Bronchial epithelial cell (primary cell): ENCODE data around the gene TRAPPC4. TPM values are rescaled to one million over a fixed set of nuclear protein-coding genes. Genes with fewer than 3 reads are reported as not detected.
A peak's percentile ranks its signal among the peaks of the same experiment; 100 is the strongest.

ENCODE experiments used
- DNase-seq: peaks from one replicate; pipeline ENCODE4 v3.0.0-alpha.2; 2010; ENCODE audit warnings: low read depth
- FAIRE-seq: peaks from 2 replicates; lab custom pipeline; 2011; peaks lifted over from hg19 to GRCh38; lab: Jason Lieb, UNC
- H3K27me3 ChIP-seq: 2 replicates; pipeline ENCODE4 v1.5.1; 2011; ENCODE audit warnings: low read length; ENCODE audit not compliant: control insufficient read depth, insufficient read depth
- H3K36me3 ChIP-seq: 2 replicates; pipeline ENCODE4 v1.5.1; 2011; ENCODE audit warnings: low read length; ENCODE audit not compliant: control insufficient read depth, insufficient read depth
- H3K4me3 ChIP-seq: 2 replicates; pipeline ENCODE4 v1.5.1; 2011; ENCODE audit warnings: mild to moderate bottlenecking, low read depth, low read length, control low read depth
- total RNA-seq: library from RNA; depleted of rRNA; stranded (reverse); fragments of >200 nt; gene quantifications from 2 replicates; pipeline ENCODE4 v1.2.1, GENCODE V29; 2014
- TF ChIP-seq, protein P1 (sequence below): IDR thresholded peaks from 2 replicates; pipeline ENCODE4 v1.5.1; 2011; ENCODE audit warnings: mild to moderate bottlenecking, moderate library complexity, low read length, control low read depth, inconsistent platforms; ENCODE audit not compliant: insufficient read depth, severe bottlenecking

The TRAPPC4 gene
- total RNA-seq, 1 donor from 2014 or later, result 115 TPM

GRCh38 chr11:119006656-119007055, 11.9 kb upstream of the TRAPPC4 start:
- TF ChIP-seq, protein P1, sequence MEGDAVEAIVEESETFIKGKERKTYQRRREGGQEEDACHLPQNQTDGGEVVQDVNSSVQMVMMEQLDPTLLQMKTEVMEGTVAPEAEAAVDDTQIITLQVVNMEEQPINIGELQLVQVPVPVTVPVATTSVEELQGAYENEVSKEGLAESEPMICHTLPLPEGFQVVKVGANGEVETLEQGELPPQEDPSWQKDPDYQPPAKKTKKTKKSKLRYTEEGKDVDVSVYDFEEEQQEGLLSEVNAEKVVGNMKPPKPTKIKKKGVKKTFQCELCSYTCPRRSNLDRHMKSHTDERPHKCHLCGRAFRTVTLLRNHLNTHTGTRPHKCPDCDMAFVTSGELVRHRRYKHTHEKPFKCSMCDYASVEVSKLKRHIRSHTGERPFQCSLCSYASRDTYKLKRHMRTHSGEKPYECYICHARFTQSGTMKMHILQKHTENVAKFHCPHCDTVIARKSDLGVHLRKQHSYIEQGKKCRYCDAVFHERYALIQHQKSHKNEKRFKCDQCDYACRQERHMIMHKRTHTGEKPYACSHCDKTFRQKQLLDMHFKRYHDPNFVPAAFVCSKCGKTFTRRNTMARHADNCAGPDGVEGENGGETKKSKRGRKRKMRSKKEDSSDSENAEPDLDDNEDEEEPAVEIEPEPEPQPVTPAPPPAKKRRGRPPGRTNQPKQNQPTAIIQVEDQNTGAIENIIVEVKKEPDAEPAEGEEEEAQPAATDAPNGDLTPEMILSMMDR, result no peak
- Histone ChIP-seq H3K36me3 (peaks cover 5% of the 10 kb centered on the region), H3K27me3 (no peaks in the 10 kb centered on the region), H3K4me3 (no peak overlapping the region)
- no peak for DNase-seq
- no peak for FAIRE-seq

- no peak overlapping the region for H3K4me3 ChIP-seq
- H3K27me3 ChIP-seq, result no peaks in the 10 kb centered on the region
- DNase-seq (no peak), FAIRE-seq (no peak)
- TF ChIP-seq, protein P1, result no peak
- peaks cover 9% of the 10 kb centered on the region for H3K36me3 ChIP-seq
Observed at GRCh38 chr11:119011476-119012053, 7.0 kb upstream of the TRAPPC4 start.

DNA sequence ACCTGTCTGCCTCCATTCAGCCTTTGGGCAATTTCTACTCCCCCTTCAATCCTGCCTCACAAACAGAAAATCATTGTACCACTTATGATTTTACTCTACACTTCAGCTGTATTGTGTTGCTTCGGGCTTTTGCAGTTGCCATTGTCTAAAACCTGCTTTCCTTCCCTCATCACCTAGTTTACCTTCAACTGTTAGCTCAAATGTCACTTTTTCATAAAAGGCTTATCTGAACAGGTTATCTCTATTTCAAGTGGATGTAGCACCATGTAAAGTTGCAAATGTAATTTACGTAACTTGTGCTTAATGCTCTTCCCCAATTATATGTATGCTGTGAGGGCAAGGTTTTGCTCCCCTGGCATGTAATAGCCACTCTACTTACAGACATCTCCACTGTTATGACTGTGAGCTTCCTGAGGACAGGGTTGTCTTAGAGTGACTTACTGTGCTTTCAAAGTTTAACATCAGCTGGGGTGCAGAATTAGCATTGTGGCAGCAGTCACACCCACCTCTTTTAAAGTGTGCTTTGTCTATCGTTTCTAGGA, 5.9 kb upstream of the TRAPPC4 start:
- H3K27me3 ChIP-seq, result no peaks in the 10 kb centered on the region
- no peak for FAIRE-seq
- H3K36me3 ChIP-seq, result peaks cover 10% of the 10 kb centered on the region
- DNase-seq, result no peak
- no peak overlapping the region for H3K4me3 ChIP-seq
- TF ChIP-seq, protein P1, result no peak

DNA sequence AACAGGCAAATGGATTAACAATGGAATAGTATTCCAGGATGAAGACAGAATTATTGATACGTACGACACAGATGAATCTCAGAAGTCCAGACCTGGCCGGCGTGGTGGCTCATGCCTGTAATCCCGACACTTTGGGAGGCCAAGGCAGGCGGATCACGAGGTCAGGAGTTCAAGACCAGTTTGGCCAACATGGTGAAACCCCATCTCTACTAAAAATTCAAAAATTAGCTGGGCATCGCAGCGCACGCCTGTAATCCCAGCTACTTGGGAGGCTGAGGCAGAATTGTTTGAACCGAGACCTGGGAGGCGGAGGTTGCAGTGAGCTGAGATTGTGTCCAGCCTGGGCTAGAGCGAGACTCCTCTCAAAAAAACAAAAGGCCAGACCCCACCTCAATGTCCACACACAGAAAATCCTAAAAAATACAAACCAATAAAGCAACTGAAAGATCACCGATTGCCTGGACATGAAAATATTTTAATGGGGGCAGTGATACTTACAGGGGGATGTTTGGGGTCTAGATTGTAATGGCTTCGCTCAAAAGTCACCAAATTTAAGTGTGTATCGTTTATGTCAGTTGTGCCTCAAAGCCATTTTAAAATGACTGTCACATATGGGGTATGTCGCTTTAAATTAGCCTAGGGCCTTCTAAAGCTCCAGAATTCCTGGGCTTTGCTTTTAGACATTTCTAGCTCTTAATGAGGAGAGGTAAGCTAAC, 4.2 kb upstream of the TRAPPC4 start:
- Histone ChIP-seq H3K4me3 (no peak overlapping the region), H3K36me3 (peaks cover 10% of the 10 kb centered on the region), H3K27me3 (no peaks in the 10 kb centered on the region)
- no peak for FAIRE-seq
- DNase-seq, result no peak
- TF ChIP-seq, protein P1, result no peak

DNA sequence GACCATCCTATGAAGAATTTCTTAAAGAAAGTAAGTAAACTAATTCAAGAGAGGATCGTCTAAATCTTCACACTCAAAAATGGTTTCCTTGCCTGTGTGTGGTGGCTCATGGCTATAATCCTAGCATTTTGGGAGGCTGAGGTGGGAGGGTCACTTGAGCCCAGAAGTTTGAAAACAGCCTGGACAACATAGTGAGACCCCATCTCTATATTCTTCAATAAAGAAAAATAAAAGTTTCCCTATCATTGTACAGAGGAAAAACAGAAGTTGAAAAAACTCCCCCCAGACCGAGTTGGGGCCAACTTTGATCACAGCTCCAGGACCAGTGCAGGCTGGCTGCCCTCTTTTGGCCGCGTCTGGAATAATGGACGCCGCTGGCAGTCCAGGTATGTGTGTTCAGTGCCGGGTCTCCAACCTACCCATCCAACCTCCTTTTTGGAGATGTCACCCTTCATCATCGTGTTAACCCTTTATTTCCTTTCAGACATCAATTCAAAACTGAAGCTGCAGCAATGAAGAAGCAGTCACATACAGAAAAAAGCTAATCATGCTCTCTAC, 3.4 kb upstream of the TRAPPC4 start:
- TF ChIP-seq, protein P1, result peak; percentile 18
- no peak overlapping the region for H3K4me3 ChIP-seq
- no peak for FAIRE-seq

More for the DNA sequence above, 3.4 kb upstream of the TRAPPC4 start:
- no peaks in the 10 kb centered on the region for H3K27me3 ChIP-seq
- no peak for DNase-seq
- H3K36me3 ChIP-seq, result peaks cover 12% of the 10 kb centered on the region
